ENCODE data around the gene CPA4. TPM values are rescaled to one million over a fixed set of nuclear protein-coding genes. Genes with fewer than 3 reads are reported as not detected.

The CPA4 gene
- total RNA-seq, 1 experiment from 2014 or later, result 3.1 TPM

GRCh38 chr7:130324306-130324943, 31.5 kb downstream of the CPA4 start:
- intact Hi-C loops (cut with micrococcal nuclease; ENCODE audit: unreplicated experiment), result no loop called here
- Histone ChIP-seq H3K27me3 (ENCODE audit: control insufficient read depth, insufficient read depth, low read length) (no peaks in the 10 kb centered on the region), H3K4me3 (ENCODE audit: low read depth in 2 of 2, low read length in 2 of 2) (no peak overlapping the region), H3K9me3 (ENCODE audit: control insufficient read depth, insufficient read depth, low read depth, low read length) (no peaks in the 10 kb centered on the region), H3K4me1 (ENCODE audit: control insufficient read depth, insufficient read depth, low read length) (no peaks in the 10 kb centered on the region), H3K36me3 (ENCODE audit: control insufficient read depth, insufficient read depth, low read length) (no peaks in the 10 kb centered on the region), H3K27ac (ENCODE audit: low read length) (no peak overlapping the region)
- BruUV-seq (replicated peaks), result no TSS peak
- DNase-seq (ENCODE audit: low read depth, low spot score), result no peak
- CTCF ChIA-PET, result no interaction called here
- no peak for ATAC-seq
- POLR2A ChIA-PET, result no interaction called here
- TF ChIP-seq, protein P1, sequence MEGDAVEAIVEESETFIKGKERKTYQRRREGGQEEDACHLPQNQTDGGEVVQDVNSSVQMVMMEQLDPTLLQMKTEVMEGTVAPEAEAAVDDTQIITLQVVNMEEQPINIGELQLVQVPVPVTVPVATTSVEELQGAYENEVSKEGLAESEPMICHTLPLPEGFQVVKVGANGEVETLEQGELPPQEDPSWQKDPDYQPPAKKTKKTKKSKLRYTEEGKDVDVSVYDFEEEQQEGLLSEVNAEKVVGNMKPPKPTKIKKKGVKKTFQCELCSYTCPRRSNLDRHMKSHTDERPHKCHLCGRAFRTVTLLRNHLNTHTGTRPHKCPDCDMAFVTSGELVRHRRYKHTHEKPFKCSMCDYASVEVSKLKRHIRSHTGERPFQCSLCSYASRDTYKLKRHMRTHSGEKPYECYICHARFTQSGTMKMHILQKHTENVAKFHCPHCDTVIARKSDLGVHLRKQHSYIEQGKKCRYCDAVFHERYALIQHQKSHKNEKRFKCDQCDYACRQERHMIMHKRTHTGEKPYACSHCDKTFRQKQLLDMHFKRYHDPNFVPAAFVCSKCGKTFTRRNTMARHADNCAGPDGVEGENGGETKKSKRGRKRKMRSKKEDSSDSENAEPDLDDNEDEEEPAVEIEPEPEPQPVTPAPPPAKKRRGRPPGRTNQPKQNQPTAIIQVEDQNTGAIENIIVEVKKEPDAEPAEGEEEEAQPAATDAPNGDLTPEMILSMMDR (IDR thresholded peaks at IDR 0.05), result no peak
- no peak for TF ChIP-seq TCF7L2 (IDR thresholded peaks at IDR 0.05; ENCODE audit: low read depth, low read length)
- no peak for TF ChIP-seq REST (IDR thresholded peaks at IDR 0.05; ENCODE audit: insufficient read depth in 1 of 2, low read depth in 2 of 2, low read length in 1 of 2)
- TF ChIP-seq SIN3A (IDR thresholded peaks at IDR 0.05; ENCODE audit: borderline replicate concordance, insufficient read depth, low read depth, low read length), result no peak
- TF ChIP-seq POLR2AphosphoS5 (IDR thresholded peaks at IDR 0.05; ENCODE audit: low read depth, low read length), result no peak
- in situ Hi-C loops (cut with HindIII; ENCODE audit: low pct_unique_long_range_greater_than_20kb, low sequenced_read_pairs), result loop anchor here (10.0 kb wide), 1 partner anchor 230 kb away; no protein-coding TSS in a partner anchor

GRCh38 chr7:130329681-130330080, 36.7 kb downstream of the CPA4 start:
- in situ Hi-C loops (cut with HindIII; ENCODE audit: low pct_unique_long_range_greater_than_20kb, low sequenced_read_pairs), result loop anchor here (10.0 kb wide), 1 partner anchor 225 kb away; no protein-coding TSS in a partner anchor
- Histone ChIP-seq H3K4me3 (ENCODE audit: low read depth in 2 of 2, low read length in 2 of 2) (no peak overlapping the region), H3K27ac (ENCODE audit: low read length) (no peak overlapping the region), H3K36me3 (ENCODE audit: control insufficient read depth, insufficient read depth, low read length) (no peaks in the 10 kb centered on the region), H3K9me3 (ENCODE audit: control insufficient read depth, insufficient read depth, low read depth, low read length) (no peaks in the 10 kb centered on the region), H3K4me1 (ENCODE audit: control insufficient read depth, insufficient read depth, low read length) (no peaks in the 10 kb centered on the region), H3K27me3 (ENCODE audit: control insufficient read depth, insufficient read depth, low read length) (no peaks in the 10 kb centered on the region)
- intact Hi-C loops (cut with micrococcal nuclease; ENCODE audit: unreplicated experiment), result no loop called here
- no TSS peak for BruUV-seq (replicated peaks)
- ChIA-PET CTCF (interaction anchor here (1.2 kb wide), 1 partner anchor 32 kb away, joined by 3 read pairs; no protein-coding TSS in a partner anchor), POLR2A (no interaction called here)
- no peak for DNase-seq (ENCODE audit: low read depth, low spot score)
- no peak for ATAC-seq
- TF ChIP-seq SIN3A (IDR thresholded peaks at IDR 0.05; ENCODE audit: borderline replicate concordance, insufficient read depth, low read depth, low read length), result no peak
- no peak for TF ChIP-seq POLR2AphosphoS5 (IDR thresholded peaks at IDR 0.05; ENCODE audit: low read depth, low read length)
- TF ChIP-seq TCF7L2 (IDR thresholded peaks at IDR 0.05; ENCODE audit: low read depth, low read length), result peak; percentile 52; the same call in 1 of the 2 replicates
- TF ChIP-seq, protein P1 (IDR thresholded peaks at IDR 0.05), result no peak
